ENCODE data around the gene GIN1.

Gene GIN1

GRCh38 chr5:103036601-103037000 is 83.3 kb downstream of the GIN1 start:
- DNase-seq (ENCODE audit: extremely low read depth, low read depth): no peak
- TF ChIP-seq CTCF (IDR thresholded peaks at IDR 0.05; ENCODE audit: low read depth, low read length): no peak
